GM12878 (cell line): ENCODE measurements around the gene MAST4. TPM values are rescaled to one million over a fixed set of nuclear protein-coding genes. Genes with fewer than 3 reads are reported as not detected.

Experiments used
- ATAC-seq: fragments of 200-7000 bp; cut with Tn5 transposase; 3 replicates; pipeline ENCODE4 v1.9.1; 2020; ENCODE audit warnings: mild to moderate bottlenecking, moderate library complexity
- BruUV-seq: library from RNA; stranded (reverse); fragments of 400-500 nt; replicated peaks from 2 replicates; lab custom pipeline; 2021; lab: Mats Ljungman, UMichigan
- CTCF ChIA-PET: fragments of 300-600 bp; sonication (Branson Sonifier 250); formaldehyde crosslinking; extraction: SDS; loops from one replicate; lab custom pipeline; 2021; ENCODE audit warnings: inconsistent platforms; lab: Yijun Ruan, JAX
- POLR2A ChIA-PET: fragments of 350-600 bp; formaldehyde crosslinking; extraction: SDS; loops from one replicate; lab custom pipeline; 2021; ENCODE audit warnings: inconsistent platforms; lab: Charles Lee
- RAD21 ChIA-PET: fragments of 300-600 bp; sonication (Branson Sonifier 250); formaldehyde crosslinking; loops from one replicate; lab custom pipeline; 2023; ENCODE audit warnings: antibody characterized with exemption; ENCODE audit not compliant: unreplicated experiment; lab: Charles Lee
- SMC1A ChIA-PET: fragments of 300-600 bp; sonication (Branson Sonifier 250); formaldehyde crosslinking; loops from one replicate; lab custom pipeline; 2023; ENCODE audit not compliant: unreplicated experiment, uncharacterized antibody; lab: Charles Lee
- DNase-seq: peaks from one replicate; pipeline ENCODE4 v3.0.0-alpha.2; 2011; ENCODE audit warnings: low read depth, low spot score
- FAIRE-seq: peaks from 3 replicates; lab custom pipeline; 2011; peaks lifted over from hg19 to GRCh38; lab: Jason Lieb, UNC
- H2AFZ ChIP-seq: 2 replicates; pipeline ENCODE4 v1.6.0; 2011; ENCODE audit warnings: low read depth, low read length, control low read depth; ENCODE audit not compliant: control insufficient read depth
- H3K27ac ChIP-seq: 2 replicates; pipeline ENCODE4 v1.5.1; 2011; ENCODE audit warnings: control low read depth; ENCODE audit not compliant: control insufficient read depth, insufficient read depth
- H3K27me3 ChIP-seq, 2 experiments: replicated peaks in 1 of 2; 2 replicates each; pipeline versions ENCODE4 v1.6.0 to v1.6.1; 2011; ENCODE audit warnings: low read length in 1 of 2; ENCODE audit not compliant: control insufficient read depth in 2 of 2, insufficient read depth in 2 of 2
- H3K36me3 ChIP-seq, 2 experiments: 2 replicates each; pipeline ENCODE4 v1.5.1; 2011; ENCODE audit warnings: low read length in 1 of 2; ENCODE audit not compliant: control insufficient read depth in 2 of 2, insufficient read depth in 2 of 2
- H3K4me1 ChIP-seq: 2 replicates; pipeline ENCODE4 v1.6.1; 2011; ENCODE audit warnings: mild to moderate bottlenecking, low read length, moderate library complexity, mixed read lengths; ENCODE audit not compliant: control insufficient read depth, insufficient read depth
- H3K4me2 ChIP-seq: 2 replicates; pipeline ENCODE4 v1.6.0; 2011; ENCODE audit warnings: control low read depth; ENCODE audit not compliant: control insufficient read depth, insufficient read depth
- H3K4me3 ChIP-seq: fragments of 200-600 bp; sonication (generic); 2 replicates; pipeline ENCODE4 v1.5.1; 2016
- H3K79me2 ChIP-seq: 2 replicates; pipeline ENCODE4 v1.6.0; 2011; ENCODE audit warnings: low read length; ENCODE audit not compliant: control insufficient read depth, insufficient read depth
- H3K9ac ChIP-seq: 2 replicates; pipeline ENCODE4 v1.8.0; 2011; ENCODE audit warnings: low read length, control low read depth, mixed read lengths; ENCODE audit not compliant: control insufficient read depth, insufficient read depth
- H3K9me3 ChIP-seq: replicated peaks from 3 replicates; pipeline ENCODE4 v1.5.1; 2011; ENCODE audit warnings: mild to moderate bottlenecking, low read length; ENCODE audit not compliant: control insufficient read depth, insufficient read depth
- H4K20me1 ChIP-seq: 2 replicates; pipeline ENCODE4 v1.6.0; 2011; ENCODE audit not compliant: control insufficient read depth, insufficient read depth
- ASH2L ChIP-seq: fragments of 300-600, 200-600 bp; sonication (generic); IDR thresholded peaks from 2 replicates; pipeline ENCODE4 v1.6.1; 2017; ENCODE audit warnings: low read depth, mild to moderate bottlenecking, borderline replicate concordance
- FOS ChIP-seq: IDR thresholded peaks from 3 replicates; pipeline ENCODE4 v1.6.1; 2011; ENCODE audit warnings: borderline replicate concordance; ENCODE audit not compliant: insufficient read length; ENCODE audit errors: extremely low read depth
- HDAC2 ChIP-seq: fragments of 200-600 bp; sonication (generic); IDR thresholded peaks from 2 replicates; pipeline ENCODE4 v1.6.1; 2017
- PKNOX1 ChIP-seq: fragments of 450-650 bp; IDR thresholded peaks from 2 replicates; pipeline ENCODE4 v1.6.1; 2016; ENCODE audit warnings: mild to moderate bottlenecking
- STAT1 ChIP-seq: fragments of 450-650 bp; conservative IDR thresholded peaks from 2 replicates; pipeline ENCODE4 v1.6.1; 2014; ENCODE audit warnings: antibody characterized with exemption, mild to moderate bottlenecking
- SUPT20H ChIP-seq: IDR thresholded peaks from 2 replicates; pipeline ENCODE4 v1.6.1; 2011; ENCODE audit warnings: low read depth, mild to moderate bottlenecking, low read length, moderate library complexity, borderline replicate concordance; ENCODE audit not compliant: control insufficient read depth
- WGBS: methylation state at CpG from one replicate; pipeline ENCODE4 v1.1.6; 2016; ENCODE audit warnings: low lambda C conversion rate; ENCODE audit not compliant: insufficient replicate concordance, insufficient coverage; ENCODE audit errors: missing lambda C conversion rate; 5-methylcytosine and 5-hydroxymethylcytosine counted together
- in situ Hi-C: fragments of 300-500 bp; cut with MboI; formaldehyde crosslinking; loops from 9 replicates; pipeline ENCODE4 v1.14.3; 2018; ENCODE audit warnings: mixed read lengths
- intact Hi-C: fragments of 100-400 bp; cut with micrococcal nuclease; formaldehyde crosslinking; loops from one replicate; pipeline ENCODE4 v1.14.2; 2022; ENCODE audit not compliant: unreplicated experiment
- polyA plus RNA-seq, 11 experiments: library from polyadenylated mRNA; depleted of rRNA in 4 of 11; unstranded in 6 of 11; stranded (reverse) in 5 of 11; fragments of >200 nt; fragmentation: Nextera tagmentation in 4 of 11; fragmentation: Illumina TruSeq in 1 of 11; extraction: Ambion mirVana in 4 of 11; extraction: Trizol in 1 of 11; gene quantifications; 1 replicate in 1 of 11; 2 replicates in 10 of 11; pipeline versions ENCODE4 v1.2.1 to v1.2.3, GENCODE V29; 2011 to 2016; ENCODE audit warnings: inconsistent platforms in 2 of 11, missing spikeins in 2 of 11, low read depth in 1 of 11
- total RNA-seq, 4 experiments: library from RNA; depleted of rRNA in 3 of 4; stranded (reverse); fragments of >200 nt in 3 of 4; fragmentation: Illumina TruSeq in 1 of 4; extraction: Trizol in 1 of 4; gene quantifications; 2 replicates each; pipeline versions ENCODE4 v1.2.1 to v1.2.3, GENCODE V29; 2013 to 2021

The MAST4 gene
- total and polyA plus RNA-seq, 10 of the 15 experiments (the other 5 are each of a cell fraction or from before 2014, with no cell fraction given): 0.02 to 1.6 (median 0.29) TPM; not detected in 1

DNA sequence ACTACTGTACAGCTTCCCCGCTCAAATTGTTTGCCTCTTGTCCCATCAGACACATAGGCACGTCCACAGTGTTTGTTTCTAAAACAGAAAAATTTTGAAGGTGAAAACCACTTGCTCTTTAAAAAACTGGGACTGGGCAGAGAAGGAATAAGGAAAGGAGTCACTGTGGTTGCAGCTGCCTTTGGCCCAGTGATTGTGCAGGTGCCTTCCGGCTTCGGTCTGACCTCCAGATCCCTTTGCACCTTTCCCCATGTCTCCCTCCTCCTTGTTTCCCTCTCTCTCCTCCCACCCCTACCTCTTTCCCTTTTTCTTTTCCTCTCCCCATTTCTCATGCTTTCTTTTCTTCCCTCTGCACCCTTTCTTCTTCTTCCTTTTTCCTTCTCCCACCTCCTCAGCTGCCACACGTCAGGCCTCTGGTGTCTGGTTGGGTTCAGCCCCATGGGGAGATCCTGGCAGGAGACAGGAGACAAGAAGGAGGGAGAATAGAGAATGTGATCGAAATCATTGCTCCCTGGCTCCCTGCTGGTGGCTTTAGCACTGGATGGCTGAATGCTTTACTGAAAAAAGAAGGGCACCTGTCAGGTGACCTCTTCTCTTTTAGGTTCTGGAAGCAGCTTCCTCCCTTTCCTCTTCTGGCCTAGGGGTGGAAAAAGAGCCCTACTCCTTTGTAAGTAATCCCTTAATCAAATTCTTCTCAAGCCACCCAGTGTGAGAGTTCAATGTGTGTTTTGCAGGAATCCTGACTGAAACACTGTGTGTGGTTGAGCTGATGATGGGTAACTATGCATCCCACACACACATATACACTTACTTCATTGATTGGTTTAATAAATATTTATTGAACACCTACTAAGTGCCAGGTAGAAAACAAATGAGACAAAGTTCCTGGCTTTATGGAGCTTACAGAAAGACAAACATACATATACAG is 267.3 kb downstream of the MAST4 start:
- no peaks in the 10 kb centered on the region for H3K36me3 ChIP-seq
- WGBS: 27% methylated on average over 6 of the region's 6 CpGs
- BruUV-seq: no TSS peak
- H3K4me1 ChIP-seq: no peaks in the 10 kb centered on the region
- H3K9me3 ChIP-seq: no peaks in the 10 kb centered on the region
- FAIRE-seq (no peak), DNase-seq (no peak)
- H3K27me3 ChIP-seq: peaks cover 0 to 2% of the 10 kb centered on the region in 2 experiments; a peak in 2 of 4 replicates
- no peak overlapping the region for H2AFZ ChIP-seq
- H3K79me2 ChIP-seq: no peaks in the 10 kb centered on the region
- in situ Hi-C loops: no loop called here
- H3K27ac ChIP-seq: no peak overlapping the region
- ChIA-PET SMC1A (no interaction called here), RAD21 (no interaction called here), POLR2A (no interaction called here)
- H3K4me2 ChIP-seq: no peak overlapping the region
- no peak overlapping the region for H3K9ac ChIP-seq
- no peaks in the 10 kb centered on the region for H4K20me1 ChIP-seq
- H3K4me3 ChIP-seq: no peak overlapping the region
- intact Hi-C loops: no loop called here
- TF ChIP-seq HDAC2 (no peak), PKNOX1 (no peak), FOS (no peak), SUPT20H (no peak), ASH2L (no peak), STAT1 (no peak)
- TF ChIP-seq, all 136 proteins: peak for 0
- ATAC-seq: no peak
- CTCF ChIA-PET: no interaction called here
